Activated naive CD8-positive, alpha-beta T cell treated with anti-CD3 and anti-CD28 coated beads for 36 hours (primary cell): ENCODE data around the gene ZFAND6. TPM values are rescaled to one million over a fixed set of nuclear protein-coding genes. Genes with fewer than 3 reads are reported as not detected.
A peak's percentile ranks its signal among the peaks of the same experiment; 100 is the strongest.
"Not testable (repeated sequence)": the region's sequence is repeated elsewhere in the genome, so short reads cannot be mapped to it uniquely, and the experiment has no call there.

Source experiments
- DNase-seq: peaks from one replicate; pipeline ENCODE4 v3.0.0; 2021
- H3K27ac Mint-ChIP-seq: one replicate; pipeline ENCODE4 v1.8.0; 2022; ENCODE audit warnings: mild to moderate bottlenecking, moderate library complexity, mixed read lengths
- H3K27me3 Mint-ChIP-seq: one replicate; pipeline ENCODE4 v1.8.0; 2022; ENCODE audit warnings: mild to moderate bottlenecking, mixed read lengths
- H3K36me3 Mint-ChIP-seq: one replicate; pipeline ENCODE4 v1.8.0; 2021; ENCODE audit warnings: mild to moderate bottlenecking, mixed read lengths
- H3K4me1 Mint-ChIP-seq: one replicate; pipeline ENCODE4 v1.8.0; 2021; ENCODE audit warnings: mixed read lengths
- H3K4me3 Mint-ChIP-seq: one replicate; pipeline ENCODE4 v1.8.0; 2022; ENCODE audit warnings: mild to moderate bottlenecking, moderate library complexity, mixed read lengths
- H3K9me3 Mint-ChIP-seq: one replicate; pipeline ENCODE4 v1.8.0; 2022; ENCODE audit warnings: mixed read lengths
- total RNA-seq, 2 experiments: library from RNA; stranded (reverse); gene quantifications; one replicate each; pipeline ENCODE4 v1.2.3, GENCODE V29; 2021

The ZFAND6 gene
- total RNA-seq, 2 experiments from 2014 or later, result 25.5 to 28.7 TPM

GRCh38 chr15:80100247-80100646 lies 40.8 kb downstream of the ZFAND6 start:
- no peaks in the 10 kb centered on the region for H3K9me3 Mint-ChIP-seq
- peaks cover 34% of the 10 kb centered on the region for H3K4me1 Mint-ChIP-seq
- no peak for DNase-seq
- H3K27me3 Mint-ChIP-seq, result no peaks in the 10 kb centered on the region
- no peak overlapping the region for H3K27ac Mint-ChIP-seq
- no peak overlapping the region for H3K4me3 Mint-ChIP-seq
- peaks cover 9% of the 10 kb centered on the region for H3K36me3 Mint-ChIP-seq

- no peak for DNase-seq
- Mint-ChIP-seq H3K4me3 (no peak overlapping the region), H3K36me3 (peaks cover 7% of the 10 kb centered on the region), H3K27me3 (no peaks in the 10 kb centered on the region), H3K9me3 (no peaks in the 10 kb centered on the region), H3K4me1 (peaks cover 48% of the 10 kb centered on the region), H3K27ac (no peak overlapping the region)
These were observed 45.7 kb downstream of the ZFAND6 start for GRCh38 chr15:80105193-80105592.

GRCh38 chr15:80105595-80105994 lies 46.1 kb downstream of the ZFAND6 start:
- peaks cover 47% of the 10 kb centered on the region for H3K4me1 Mint-ChIP-seq
- peaks cover 7% of the 10 kb centered on the region for H3K36me3 Mint-ChIP-seq
- H3K9me3 Mint-ChIP-seq, result no peaks in the 10 kb centered on the region
- no peaks in the 10 kb centered on the region for H3K27me3 Mint-ChIP-seq
- DNase-seq, result no peak
- H3K4me3 Mint-ChIP-seq, result no peak overlapping the region
- H3K27ac Mint-ChIP-seq, result peak overlapping the region; percentile 52

GRCh38 chr15:80106051-80106450 lies 46.6 kb downstream of the ZFAND6 start:
- H3K4me1 Mint-ChIP-seq, result peaks cover 50% of the 10 kb centered on the region

DNA sequence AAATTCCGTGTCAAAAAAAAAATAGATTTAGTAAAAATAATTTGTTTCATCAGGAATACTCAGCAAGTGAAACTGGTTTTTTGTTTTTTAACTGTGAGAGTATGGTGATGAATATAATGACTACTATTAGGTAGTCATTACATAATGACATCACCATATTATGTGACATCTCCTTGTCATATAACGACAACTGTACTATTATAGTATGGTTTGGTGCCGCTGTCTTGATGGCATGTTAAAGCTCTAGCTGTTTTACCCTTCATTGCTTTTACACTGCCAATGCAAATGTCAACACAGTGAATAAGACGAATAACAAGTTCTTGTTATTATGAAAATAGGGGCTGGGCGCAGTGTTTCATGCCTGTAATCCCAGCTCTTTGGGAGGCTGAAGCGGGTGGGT lies 47.7 kb downstream of the ZFAND6 start:
- Mint-ChIP-seq H3K27ac (no peak overlapping the region), H3K4me1 (peaks cover 49% of the 10 kb centered on the region), H3K36me3 (peaks cover 3% of the 10 kb centered on the region), H3K27me3 (no peaks in the 10 kb centered on the region), H3K9me3 (no peaks in the 10 kb centered on the region), H3K4me3 (no peak overlapping the region)
- DNase-seq, result no peak

More at GRCh38 chr15:80106051-80106450, 46.6 kb downstream of the ZFAND6 start:
- no peak overlapping the region for H3K27ac Mint-ChIP-seq
- no peak for DNase-seq
- no peaks in the 10 kb centered on the region for H3K27me3 Mint-ChIP-seq
- peaks cover 7% of the 10 kb centered on the region for H3K36me3 Mint-ChIP-seq
- H3K9me3 Mint-ChIP-seq, result no peaks in the 10 kb centered on the region
- no peak overlapping the region for H3K4me3 Mint-ChIP-seq

- H3K27ac Mint-ChIP-seq, result no peak overlapping the region
- peaks cover 45% of the 10 kb centered on the region for H3K4me1 Mint-ChIP-seq
- H3K4me3 Mint-ChIP-seq, result no peak overlapping the region
- no peaks in the 10 kb centered on the region for H3K9me3 Mint-ChIP-seq
- H3K36me3 Mint-ChIP-seq, result peaks cover 3% of the 10 kb centered on the region
- no peak for DNase-seq
- H3K27me3 Mint-ChIP-seq, result no peaks in the 10 kb centered on the region
These were observed 48.3 kb downstream of the ZFAND6 start for GRCh38 chr15:80107774-80108173.

- no peaks in the 10 kb centered on the region for H3K9me3 Mint-ChIP-seq
- peaks cover 2% of the 10 kb centered on the region for H3K36me3 Mint-ChIP-seq
- no peaks in the 10 kb centered on the region for H3K27me3 Mint-ChIP-seq
- no peak for DNase-seq
- H3K4me3 Mint-ChIP-seq, result no peak overlapping the region
- peaks cover 49% of the 10 kb centered on the region for H3K4me1 Mint-ChIP-seq
- no peak overlapping the region for H3K27ac Mint-ChIP-seq
These were observed 49.9 kb downstream of the ZFAND6 start for GRCh38 chr15:80109388-80109787.

DNA sequence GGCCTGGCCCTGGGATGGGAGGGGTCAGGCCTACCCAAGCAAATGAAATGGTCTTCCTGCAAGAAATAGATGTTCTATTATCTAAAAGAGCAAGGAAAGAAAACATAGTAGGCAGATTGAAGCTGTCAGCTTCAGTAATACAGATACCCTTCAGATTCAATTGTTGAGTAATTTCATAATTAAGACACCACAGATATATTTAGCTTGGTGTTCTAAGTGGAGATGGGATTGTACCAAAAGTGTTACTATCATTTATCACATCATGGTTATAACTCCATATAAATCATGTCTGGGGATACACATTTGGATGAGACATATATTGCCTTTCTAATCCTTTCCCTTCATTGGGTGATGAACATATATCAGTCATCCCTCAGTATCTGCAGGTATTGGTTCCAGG lies 51.4 kb downstream of the ZFAND6 start:
- no peaks in the 10 kb centered on the region for H3K36me3 Mint-ChIP-seq
- H3K4me3 Mint-ChIP-seq, result no peak overlapping the region
- no peak for DNase-seq
- no peak overlapping the region for H3K27ac Mint-ChIP-seq
- H3K27me3 Mint-ChIP-seq, result no peaks in the 10 kb centered on the region
- H3K9me3 Mint-ChIP-seq, result no peaks in the 10 kb centered on the region
- peaks cover 43% of the 10 kb centered on the region for H3K4me1 Mint-ChIP-seq

DNA sequence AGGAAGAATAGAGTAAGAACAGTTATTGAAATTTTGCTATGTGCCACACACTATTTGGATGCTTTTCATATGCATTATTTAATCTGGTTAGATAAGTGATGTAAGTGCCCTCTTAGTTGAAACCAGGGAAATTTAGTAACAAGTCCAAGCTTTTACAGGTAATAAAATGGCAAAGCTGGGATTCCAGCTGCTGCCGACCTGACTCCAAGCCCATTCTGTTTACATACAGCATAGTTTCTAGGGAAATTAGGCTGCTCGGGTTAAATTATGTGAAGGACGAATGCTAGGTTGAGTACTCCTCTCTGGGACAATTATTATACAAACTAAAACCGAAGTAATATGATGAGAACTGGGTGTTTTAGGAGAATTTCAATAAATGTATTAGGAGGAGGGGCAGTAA lies 54.6 kb downstream of the ZFAND6 start:
- Mint-ChIP-seq H3K27ac (no peak overlapping the region), H3K36me3 (no peaks in the 10 kb centered on the region), H3K4me3 (no peak overlapping the region), H3K27me3 (no peaks in the 10 kb centered on the region), H3K4me1 (peaks cover 35% of the 10 kb centered on the region), H3K9me3 (no peaks in the 10 kb centered on the region)
- no peak for DNase-seq

GRCh38 chr15:80115021-80115420 lies 55.5 kb downstream of the ZFAND6 start:
- Mint-ChIP-seq H3K9me3 (no peaks in the 10 kb centered on the region), H3K27me3 (no peaks in the 10 kb centered on the region), H3K4me3 (no peak overlapping the region), H3K36me3 (no peaks in the 10 kb centered on the region), H3K27ac (no peak overlapping the region), H3K4me1 (peaks cover 29% of the 10 kb centered on the region)
- DNase-seq, result no peak

DNA sequence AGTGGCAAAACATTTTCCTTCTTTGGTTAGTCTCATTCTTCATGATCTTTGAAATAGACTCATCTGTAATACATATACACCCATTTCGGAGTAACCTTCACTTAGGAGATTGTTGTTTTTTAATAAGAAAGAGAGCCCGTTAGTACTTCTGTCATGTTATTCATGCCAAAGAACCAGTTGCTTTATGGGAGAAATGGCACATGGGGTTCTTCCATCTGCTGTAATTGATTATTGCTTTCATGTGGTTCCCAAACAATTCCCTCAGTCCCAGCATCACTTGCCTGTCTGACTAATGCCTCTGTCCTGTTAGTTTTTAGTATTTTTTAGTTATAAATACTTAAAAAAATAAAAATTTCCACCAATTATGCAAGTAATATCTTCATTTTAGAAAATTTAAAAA lies 59.5 kb downstream of the ZFAND6 start:
- DNase-seq, result no peak
- Mint-ChIP-seq H3K36me3 (peaks cover 5% of the 10 kb centered on the region), H3K27me3 (no peaks in the 10 kb centered on the region), H3K4me3 (no peak overlapping the region), H3K9me3 (no peaks in the 10 kb centered on the region), H3K4me1 (peaks cover 18% of the 10 kb centered on the region), H3K27ac (no peak overlapping the region)

- H3K36me3 Mint-ChIP-seq, result peaks cover 7% of the 10 kb centered on the region
- no peak overlapping the region for H3K27ac Mint-ChIP-seq
- H3K4me1 Mint-ChIP-seq, result peaks cover 10% of the 10 kb centered on the region
- DNase-seq, result no peak
- H3K27me3 Mint-ChIP-seq, result no peaks in the 10 kb centered on the region
- H3K9me3 Mint-ChIP-seq, result no peaks in the 10 kb centered on the region
- no peak overlapping the region for H3K4me3 Mint-ChIP-seq
These were observed 61.2 kb downstream of the ZFAND6 start for GRCh38 chr15:80120636-80121035.

DNA sequence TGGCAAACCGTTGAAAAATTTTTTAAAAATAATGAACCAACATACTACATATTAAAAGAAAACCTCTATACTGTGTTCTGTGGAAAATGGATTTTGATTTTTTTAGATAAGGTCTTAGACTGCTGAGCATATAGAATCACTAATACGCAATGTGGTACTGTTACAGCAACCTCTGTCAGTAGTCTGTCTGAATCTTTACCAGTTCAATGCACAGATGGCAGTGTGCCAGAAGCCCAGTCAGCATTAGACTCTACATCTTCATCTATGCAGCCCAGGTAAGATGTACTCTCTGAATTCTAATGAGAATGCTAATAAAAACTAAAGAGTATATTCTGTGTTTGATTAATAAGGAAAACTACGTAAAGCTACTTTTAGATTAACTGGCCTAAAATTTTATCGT lies 62.1 kb downstream of the ZFAND6 start:
- peaks cover 10% of the 10 kb centered on the region for H3K36me3 Mint-ChIP-seq
- no peak for DNase-seq
- H3K27me3 Mint-ChIP-seq, result no peaks in the 10 kb centered on the region
- H3K4me3 Mint-ChIP-seq, result no peak overlapping the region
- no peak overlapping the region for H3K27ac Mint-ChIP-seq
- no peaks in the 10 kb centered on the region for H3K9me3 Mint-ChIP-seq
- H3K4me1 Mint-ChIP-seq, result peaks cover 7% of the 10 kb centered on the region

DNA sequence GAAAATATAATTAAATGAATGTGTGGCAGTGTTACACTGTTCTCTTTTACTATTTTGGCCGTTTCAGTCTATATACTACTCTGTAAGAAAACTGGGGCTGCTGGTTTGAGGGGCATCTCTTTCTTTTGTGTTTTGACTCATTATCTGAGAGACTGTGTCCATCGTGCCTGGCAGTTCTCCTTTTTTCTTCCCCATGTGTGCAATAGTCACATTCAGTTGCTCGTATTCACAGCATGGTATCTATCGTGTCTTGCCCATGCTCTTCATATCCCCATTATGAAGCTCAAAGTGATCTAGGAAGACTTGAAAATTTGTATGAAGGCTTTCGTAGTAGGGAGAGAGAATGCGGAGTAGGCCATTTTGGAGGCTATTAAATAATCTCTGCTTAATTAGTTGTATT lies 63.6 kb downstream of the ZFAND6 start:
- no peaks in the 10 kb centered on the region for H3K9me3 Mint-ChIP-seq
- H3K27me3 Mint-ChIP-seq, result no peaks in the 10 kb centered on the region
- peaks cover 7% of the 10 kb centered on the region for H3K4me1 Mint-ChIP-seq
- H3K36me3 Mint-ChIP-seq, result peaks cover 10% of the 10 kb centered on the region
- H3K27ac Mint-ChIP-seq, result no peak overlapping the region
- no peak for DNase-seq
- H3K4me3 Mint-ChIP-seq, result no peak overlapping the region

GRCh38 chr15:80127253-80127652 lies 67.8 kb downstream of the ZFAND6 start:
- not testable (repeated sequence) for H3K4me1 Mint-ChIP-seq, H3K9me3 Mint-ChIP-seq, H3K4me3 Mint-ChIP-seq, H3K27ac Mint-ChIP-seq, H3K27me3 Mint-ChIP-seq, DNase-seq
- peaks cover 11% of the 10 kb centered on the region for H3K36me3 Mint-ChIP-seq

DNA sequence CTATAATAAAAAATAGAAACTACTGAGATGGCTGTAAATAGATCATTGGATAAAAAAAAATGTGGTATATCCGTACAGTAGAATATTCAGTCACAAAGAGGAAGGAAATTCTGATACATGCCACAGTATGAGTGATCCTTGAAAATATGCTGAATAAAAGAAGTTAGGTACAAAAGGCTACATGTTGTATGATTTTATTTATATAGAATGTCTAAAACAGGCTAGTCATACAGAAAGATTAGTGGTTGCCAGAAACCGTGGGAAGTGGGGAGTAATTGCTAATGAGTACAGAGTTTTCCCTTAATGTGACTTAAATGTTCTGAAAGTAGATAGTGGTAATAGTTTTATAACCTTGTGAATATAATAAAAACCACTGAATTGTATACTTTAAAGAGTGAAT lies 68.4 kb downstream of the ZFAND6 start:
- Mint-ChIP-seq H3K9me3 (no peaks in the 10 kb centered on the region), H3K4me1 (peaks cover 3% of the 10 kb centered on the region), H3K27me3 (no peaks in the 10 kb centered on the region), H3K27ac (no peak overlapping the region), H3K4me3 (no peak overlapping the region), H3K36me3 (peaks cover 11% of the 10 kb centered on the region)
- no peak for DNase-seq

GRCh38 chr15:80132382-80132781 lies 72.9 kb downstream of the ZFAND6 start:
- no peaks in the 10 kb centered on the region for H3K27me3 Mint-ChIP-seq
- H3K27ac Mint-ChIP-seq, result no peak overlapping the region
- no peak for DNase-seq
- peaks cover 11% of the 10 kb centered on the region for H3K36me3 Mint-ChIP-seq
- peaks cover 3% of the 10 kb centered on the region for H3K4me1 Mint-ChIP-seq
- no peak overlapping the region for H3K4me3 Mint-ChIP-seq
- H3K9me3 Mint-ChIP-seq, result no peaks in the 10 kb centered on the region
